HUES48 (cell line): ENCODE results near the gene CNTNAP2.
A peak's percentile ranks its signal among the peaks of the same experiment; 100 is the strongest.

Source experiments
- H3K27ac ChIP-seq: one replicate; pipeline ENCODE4 v1.7.0; 2013; ENCODE audit warnings: low read depth, low read length, inconsistent platforms
- H3K27me3 ChIP-seq: 2 replicates; pipeline ENCODE4 v1.6.1; 2013; ENCODE audit warnings: mild to moderate bottlenecking, low read length; ENCODE audit not compliant: control insufficient read depth, insufficient read depth
- H3K36me3 ChIP-seq: 2 replicates; pipeline ENCODE4 v1.6.1; 2013; ENCODE audit warnings: low read length; ENCODE audit not compliant: control insufficient read depth, insufficient read depth
- H3K4me1 ChIP-seq: 2 replicates; pipeline ENCODE4 v1.6.1; 2013; ENCODE audit warnings: mild to moderate bottlenecking, low read length; ENCODE audit not compliant: control insufficient read depth, insufficient read depth
- H3K4me3 ChIP-seq: 2 replicates; pipeline ENCODE4 v1.5.1; 2013; ENCODE audit warnings: mild to moderate bottlenecking, low read depth, low read length
- H3K9ac ChIP-seq: 2 replicates; pipeline ENCODE4 v1.6.1; 2013; ENCODE audit warnings: mild to moderate bottlenecking, low read depth, low read length, moderate library complexity
- H3K9me3 ChIP-seq: 2 replicates; pipeline ENCODE4 v1.6.1; 2013; ENCODE audit warnings: low read length; ENCODE audit not compliant: control insufficient read depth, insufficient read depth

Gene CNTNAP2

DNA sequence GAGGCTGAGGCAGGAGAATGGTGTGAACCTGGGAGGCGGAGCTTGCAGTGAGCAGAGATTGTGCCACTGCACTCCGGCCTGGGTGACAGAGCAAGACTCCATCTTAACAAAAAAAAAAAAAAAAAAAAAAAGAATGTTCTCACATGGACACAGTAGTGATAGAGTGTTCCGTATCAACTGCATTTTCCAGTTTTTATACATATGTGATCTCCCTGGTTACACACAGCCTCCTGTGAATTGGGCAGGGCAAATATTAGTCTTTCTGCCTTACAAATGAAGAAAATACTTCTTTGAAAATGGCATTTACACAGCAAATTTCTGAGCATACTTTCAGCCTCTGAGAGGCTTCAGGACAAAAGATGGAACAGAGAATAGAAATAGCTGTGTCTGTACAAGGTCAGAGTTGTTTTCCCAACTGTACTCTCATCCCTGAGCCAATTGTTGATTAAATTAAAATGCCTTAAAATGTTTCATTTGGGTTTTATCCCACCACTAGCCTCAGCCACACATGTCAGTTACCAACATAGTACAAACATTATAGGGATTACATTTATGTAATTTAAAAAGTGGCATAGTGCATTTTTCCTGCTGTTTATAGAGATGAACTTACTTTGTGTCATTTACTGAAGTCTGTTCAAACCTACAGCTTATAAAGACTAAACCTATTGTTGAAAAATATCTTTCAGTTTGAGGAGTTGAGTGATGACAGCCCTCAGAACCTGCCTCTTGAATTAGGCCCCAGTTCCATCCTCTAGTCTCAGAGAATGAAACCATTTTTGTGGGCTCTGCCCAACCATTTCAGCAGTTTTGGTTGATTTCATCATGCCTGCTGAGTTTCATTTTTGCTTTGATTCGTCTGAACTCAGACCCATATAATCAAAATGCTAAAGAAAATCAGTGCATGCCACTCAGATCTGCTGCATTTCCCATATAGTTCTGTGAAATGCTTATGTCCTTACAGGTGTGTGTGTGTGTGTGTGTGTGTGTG lies 1864.5 kb downstream of the CNTNAP2 start:
- no peak overlapping the region for H3K9ac ChIP-seq
- H3K36me3 ChIP-seq, result no peaks in the 10 kb centered on the region
- H3K4me1 ChIP-seq, result no peaks in the 10 kb centered on the region; the same call in 1 of the 2 replicates
- H3K27ac ChIP-seq, result no peak overlapping the region
- no peak overlapping the region for H3K4me3 ChIP-seq
- H3K9me3 ChIP-seq, result no peaks in the 10 kb centered on the region
- no peaks in the 10 kb centered on the region for H3K27me3 ChIP-seq

DNA sequence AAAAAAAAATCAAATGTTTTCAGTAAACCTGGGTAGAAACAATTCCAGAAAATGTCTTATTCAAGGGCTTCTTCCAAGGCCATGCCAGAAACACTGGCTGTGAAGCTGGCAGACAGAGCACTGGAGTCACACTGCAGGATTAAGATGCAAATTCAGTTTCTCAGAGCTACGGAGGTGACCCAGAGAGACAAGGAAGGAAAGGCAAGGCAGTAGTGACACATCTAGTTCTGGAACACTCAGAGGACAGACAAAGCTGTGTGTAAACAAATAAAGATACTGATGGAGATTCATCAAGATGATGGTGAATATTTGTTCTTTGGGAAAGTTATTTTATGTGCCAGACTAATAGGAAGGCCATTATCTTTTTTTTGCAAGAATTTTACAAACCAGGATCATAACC lies 1865.7 kb downstream of the CNTNAP2 start:
- H3K4me1 ChIP-seq, result no peaks in the 10 kb centered on the region
- H3K4me3 ChIP-seq, result no peak overlapping the region
- no peak overlapping the region for H3K27ac ChIP-seq
- H3K9me3 ChIP-seq, result no peaks in the 10 kb centered on the region
- no peak overlapping the region for H3K9ac ChIP-seq
- no peaks in the 10 kb centered on the region for H3K27me3 ChIP-seq
- no peaks in the 10 kb centered on the region for H3K36me3 ChIP-seq

DNA sequence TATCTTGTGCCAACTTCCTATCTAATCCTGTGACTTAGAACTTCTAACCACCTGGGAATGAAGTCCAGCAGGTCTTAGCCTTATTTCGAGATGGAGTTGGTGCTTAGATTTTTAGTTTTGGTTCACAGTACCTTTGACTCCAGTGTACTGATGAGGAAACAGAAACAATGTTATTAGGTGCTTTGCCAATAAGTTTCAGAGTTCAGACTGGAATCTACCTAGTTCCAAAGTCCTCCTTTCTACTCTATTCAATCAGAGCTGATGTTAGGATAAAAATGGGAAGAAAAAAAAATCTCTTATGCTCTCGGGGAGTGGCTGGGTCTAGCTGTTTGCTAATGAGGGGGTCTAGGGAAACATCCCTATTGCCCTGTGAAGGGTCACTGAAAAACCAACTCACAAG lies 1867.7 kb downstream of the CNTNAP2 start:
- no peak overlapping the region for H3K4me3 ChIP-seq
- H3K27ac ChIP-seq, result no peak overlapping the region
- peaks cover 4% of the 10 kb centered on the region; the same call in 1 of the 2 replicates for H3K9me3 ChIP-seq
- H3K36me3 ChIP-seq, result no peaks in the 10 kb centered on the region
- H3K27me3 ChIP-seq, result no peaks in the 10 kb centered on the region
- no peaks in the 10 kb centered on the region for H3K4me1 ChIP-seq
- H3K9ac ChIP-seq, result no peak overlapping the region

DNA sequence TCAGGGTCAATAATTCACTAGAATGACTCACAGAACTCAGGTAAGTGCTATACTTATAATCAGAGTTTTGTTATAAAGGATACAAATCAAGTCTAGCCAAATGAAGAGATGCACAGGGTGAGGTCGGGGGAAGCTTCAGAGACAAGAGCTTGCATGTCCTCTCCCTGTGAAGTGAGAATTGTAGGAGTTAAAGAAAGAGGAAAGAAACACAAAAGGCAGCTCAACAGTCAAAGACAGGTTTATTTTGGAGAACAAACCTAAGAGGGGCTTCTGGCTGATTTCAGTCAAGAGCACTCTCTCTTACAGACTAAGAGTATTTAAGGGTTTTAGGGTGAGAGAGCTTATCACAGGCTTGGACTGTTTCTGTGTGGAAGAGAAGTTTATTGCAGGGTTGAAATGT lies 1873.5 kb downstream of the CNTNAP2 start:
- H3K9me3 ChIP-seq, result peaks cover 18% of the 10 kb centered on the region
- H3K27me3 ChIP-seq, result no peaks in the 10 kb centered on the region
- no peaks in the 10 kb centered on the region for H3K4me1 ChIP-seq
- no peak overlapping the region for H3K4me3 ChIP-seq
- H3K27ac ChIP-seq, result no peak overlapping the region
- H3K36me3 ChIP-seq, result no peaks in the 10 kb centered on the region
- H3K9ac ChIP-seq, result no peak overlapping the region

DNA sequence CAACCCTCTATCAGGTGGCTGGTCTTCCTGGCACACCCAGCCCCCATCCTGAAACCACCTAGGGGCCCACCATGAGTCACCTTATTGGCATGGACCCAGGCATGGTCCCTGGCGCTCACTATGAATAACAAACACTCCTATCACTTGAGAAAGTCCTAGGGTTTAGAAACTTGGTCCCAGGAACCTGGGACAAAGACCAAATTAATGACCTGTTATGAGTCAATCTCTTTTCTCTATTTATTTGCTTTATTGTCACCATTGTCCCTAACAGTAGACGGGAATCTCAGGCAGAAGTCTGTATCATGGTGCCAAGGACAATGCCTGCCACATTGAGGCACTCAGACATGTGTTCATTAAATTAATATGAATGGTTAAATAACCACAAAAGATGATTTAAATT lies 1874.3 kb downstream of the CNTNAP2 start:
- Histone ChIP-seq H3K9me3 (peaks cover 18% of the 10 kb centered on the region), H3K36me3 (no peaks in the 10 kb centered on the region)

DNA sequence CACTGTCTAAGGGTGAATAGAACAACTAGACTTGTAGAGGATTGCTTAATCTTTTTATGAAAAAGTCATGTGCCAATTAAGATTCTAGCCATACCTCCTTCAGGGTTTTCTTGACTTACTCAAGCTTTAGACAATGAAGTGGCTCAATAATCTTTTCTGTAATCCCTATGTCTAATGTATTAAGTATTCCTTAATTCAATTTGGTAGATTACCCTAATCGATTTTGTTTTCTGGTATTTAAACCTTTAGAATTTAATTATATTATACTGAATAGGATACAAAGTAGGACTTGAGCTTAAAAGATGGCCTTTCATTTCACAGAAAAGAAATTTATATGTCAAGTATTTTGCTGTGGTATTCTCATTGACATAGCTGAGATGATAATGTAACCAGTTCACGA lies 1876.1 kb downstream of the CNTNAP2 start:
- Histone ChIP-seq H3K9ac (no peak overlapping the region), H3K4me3 (no peak overlapping the region), H3K36me3 (no peaks in the 10 kb centered on the region), H3K27ac (no peak overlapping the region), H3K27me3 (no peaks in the 10 kb centered on the region), H3K9me3 (peaks cover 18% of the 10 kb centered on the region), H3K4me1 (no peaks in the 10 kb centered on the region)

More for the DNA sequence above, 1874.3 kb downstream of the CNTNAP2 start:
- no peaks in the 10 kb centered on the region for H3K27me3 ChIP-seq
- no peak overlapping the region for H3K9ac ChIP-seq
- no peak overlapping the region for H3K4me3 ChIP-seq
- peak overlapping the region; percentile 57 for H3K27ac ChIP-seq
- H3K4me1 ChIP-seq, result no peaks in the 10 kb centered on the region

DNA sequence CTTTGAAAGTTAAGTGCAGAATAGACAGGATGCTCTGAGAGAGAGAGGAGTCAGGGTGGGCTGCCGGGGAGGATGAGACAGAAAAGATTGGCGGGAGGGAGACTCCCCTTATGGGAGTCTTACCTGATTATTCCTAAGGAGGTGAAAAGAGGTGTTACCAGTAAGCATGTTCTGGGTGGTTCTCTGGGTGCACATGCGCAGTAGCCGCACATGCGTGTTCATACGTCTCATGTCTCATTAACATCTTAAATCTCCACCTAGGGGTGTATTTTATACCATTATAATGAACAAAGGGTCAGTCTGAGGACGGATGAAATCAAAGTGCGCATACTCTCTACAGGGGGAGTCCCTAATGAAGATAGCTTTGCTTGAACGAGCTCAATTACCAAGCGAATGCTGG lies 1881.0 kb downstream of the CNTNAP2 start:
- Histone ChIP-seq H3K27ac (no peak overlapping the region), H3K4me3 (no peak overlapping the region), H3K9me3 (no peaks in the 10 kb centered on the region), H3K4me1 (peaks cover 8% of the 10 kb centered on the region; the same call in 1 of the 2 replicates), H3K9ac (no peak overlapping the region), H3K36me3 (no peaks in the 10 kb centered on the region), H3K27me3 (no peaks in the 10 kb centered on the region)

DNA sequence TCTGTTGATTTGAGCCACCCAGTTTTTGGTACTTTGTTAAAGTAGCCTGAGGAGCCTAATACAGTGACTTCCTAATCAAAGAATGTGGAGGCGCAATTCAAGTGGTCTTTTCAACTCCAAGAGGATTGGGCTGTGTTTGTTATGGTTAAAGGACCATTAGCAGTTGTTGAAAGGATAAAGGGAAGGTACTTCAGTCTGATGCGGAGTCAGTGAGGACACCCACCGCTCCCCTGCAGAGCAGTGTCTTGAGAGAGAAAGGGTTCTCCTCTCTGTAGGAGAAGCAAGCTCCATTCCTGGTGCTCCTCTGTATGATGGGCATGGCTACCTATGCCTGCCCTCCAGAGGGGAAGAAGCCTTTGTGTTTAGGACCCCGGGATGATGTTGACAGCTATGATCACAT lies 1883.4 kb downstream of the CNTNAP2 start:
- H3K9me3 ChIP-seq, result no peaks in the 10 kb centered on the region
- H3K4me1 ChIP-seq, result peaks cover 8% of the 10 kb centered on the region; the same call in 1 of the 2 replicates
- H3K36me3 ChIP-seq, result no peaks in the 10 kb centered on the region
- H3K4me3 ChIP-seq, result no peak overlapping the region
- peak overlapping the region; percentile 57 for H3K27ac ChIP-seq
- no peaks in the 10 kb centered on the region for H3K27me3 ChIP-seq
- H3K9ac ChIP-seq, result no peak overlapping the region

DNA sequence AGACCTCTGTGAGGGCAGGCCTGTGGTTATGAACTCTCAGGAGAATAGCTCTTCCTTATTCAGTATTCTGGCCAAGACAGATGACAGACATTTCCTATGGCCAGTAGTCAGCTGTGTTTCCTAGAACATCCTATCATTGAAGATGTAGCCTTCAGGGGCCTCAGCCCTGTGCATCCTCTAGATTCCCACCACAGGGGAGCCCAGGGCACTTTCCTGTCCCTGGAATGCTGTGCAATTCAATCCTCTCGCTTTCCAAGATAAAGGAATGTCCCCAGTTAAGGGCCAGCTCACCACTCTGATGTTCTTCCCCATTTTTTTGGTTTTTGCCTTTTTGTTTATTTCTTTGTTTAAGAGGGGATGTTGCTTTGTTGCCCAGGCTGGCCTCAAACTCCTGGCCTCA lies 1895.2 kb downstream of the CNTNAP2 start:
- H3K4me3 ChIP-seq, result no peak overlapping the region
- H3K4me1 ChIP-seq, result peaks cover 7% of the 10 kb centered on the region
- H3K27me3 ChIP-seq, result no peaks in the 10 kb centered on the region
- no peaks in the 10 kb centered on the region for H3K36me3 ChIP-seq
- no peaks in the 10 kb centered on the region for H3K9me3 ChIP-seq
- no peak overlapping the region for H3K27ac ChIP-seq
- no peak overlapping the region for H3K9ac ChIP-seq

DNA sequence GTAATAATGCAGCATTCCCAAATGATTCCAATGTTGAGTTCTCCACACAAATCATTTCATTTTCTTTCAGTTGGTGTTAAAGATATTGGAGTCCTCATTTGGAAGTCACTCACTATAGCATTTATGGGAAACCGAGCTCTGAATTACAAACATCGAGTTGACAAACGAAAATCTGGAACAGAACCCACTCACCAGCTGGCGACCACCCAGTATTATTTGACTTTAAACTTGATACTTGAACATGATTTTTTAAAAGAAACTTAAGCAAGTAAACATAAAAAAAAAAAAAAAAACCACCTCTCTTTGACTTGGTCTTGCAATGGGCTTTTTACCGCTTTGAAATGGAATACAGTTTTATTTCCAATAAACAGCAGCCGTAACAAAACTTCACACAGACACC lies 1897.4 kb downstream of the CNTNAP2 start:
- no peak overlapping the region for H3K4me3 ChIP-seq
- H3K27me3 ChIP-seq, result no peaks in the 10 kb centered on the region
- H3K27ac ChIP-seq, result no peak overlapping the region
- H3K4me1 ChIP-seq, result peaks cover 7% of the 10 kb centered on the region
- H3K36me3 ChIP-seq, result no peaks in the 10 kb centered on the region
- no peaks in the 10 kb centered on the region for H3K9me3 ChIP-seq
- H3K9ac ChIP-seq, result no peak overlapping the region

DNA sequence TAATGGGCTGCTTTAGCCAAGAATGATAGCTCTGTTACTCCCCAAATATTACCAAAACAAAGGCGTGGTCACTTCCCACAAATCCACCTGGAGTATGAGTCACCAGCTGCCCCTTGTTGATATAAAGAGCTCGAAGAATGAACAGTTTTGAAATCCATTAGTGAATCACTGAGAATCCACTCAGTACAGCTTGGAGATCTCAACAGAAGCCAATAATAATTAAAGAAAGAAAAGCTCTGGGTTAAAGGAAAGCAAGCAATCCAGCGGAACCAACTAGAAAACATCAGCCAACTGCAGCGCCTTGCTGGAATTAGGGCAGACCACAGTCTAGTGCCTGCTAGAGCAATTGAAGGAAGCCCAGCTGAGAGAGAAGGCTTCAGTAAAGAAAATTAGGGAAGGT lies 1897.9 kb downstream of the CNTNAP2 start:
- H3K27me3 ChIP-seq, result no peaks in the 10 kb centered on the region
- no peaks in the 10 kb centered on the region for H3K9me3 ChIP-seq
- H3K9ac ChIP-seq, result no peak overlapping the region
- H3K36me3 ChIP-seq, result no peaks in the 10 kb centered on the region
- H3K27ac ChIP-seq, result no peak overlapping the region
- peaks cover 7% of the 10 kb centered on the region for H3K4me1 ChIP-seq
- H3K4me3 ChIP-seq, result no peak overlapping the region
